WI38 (cell line): ENCODE results near the gene RPH3AL.

Source experiments
- H3K4me3 ChIP-seq: 2 replicates; pipeline ENCODE4 v1.5.1; 2011; ENCODE audit warnings: low read depth, mild to moderate bottlenecking, control low read depth, low read length
- TF ChIP-seq, protein P1 (sequence below): IDR thresholded peaks from 2 replicates; pipeline ENCODE4 v1.5.1; 2012; ENCODE audit warnings: low read depth, mild to moderate bottlenecking, control low read depth, low read length

Gene RPH3AL

DNA sequence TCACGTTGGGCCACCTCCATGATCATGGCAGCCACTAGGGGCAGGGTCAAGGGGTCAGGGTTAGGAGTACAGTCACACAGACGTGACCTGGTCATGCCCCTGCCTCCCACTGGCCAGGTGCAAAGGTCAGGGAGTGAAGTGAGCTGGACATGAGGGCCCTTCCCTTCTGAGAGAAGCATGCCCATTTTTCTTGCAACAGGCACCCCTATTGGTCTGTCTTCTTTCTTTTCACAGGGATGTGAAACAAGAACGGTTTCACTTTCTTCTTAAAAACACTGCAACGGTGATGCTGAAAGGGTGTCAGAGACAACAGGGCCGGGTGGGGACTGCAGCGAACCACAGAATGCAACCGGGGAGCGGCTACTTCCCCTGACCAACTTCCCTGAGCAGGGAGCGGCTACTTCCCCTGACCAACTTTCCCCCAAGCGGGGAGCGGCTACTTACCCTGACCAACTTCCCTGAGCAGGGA, 119.1 kb downstream of the RPH3AL start:
- H3K4me3 ChIP-seq: no peak overlapping the region
- TF ChIP-seq, protein P1, sequence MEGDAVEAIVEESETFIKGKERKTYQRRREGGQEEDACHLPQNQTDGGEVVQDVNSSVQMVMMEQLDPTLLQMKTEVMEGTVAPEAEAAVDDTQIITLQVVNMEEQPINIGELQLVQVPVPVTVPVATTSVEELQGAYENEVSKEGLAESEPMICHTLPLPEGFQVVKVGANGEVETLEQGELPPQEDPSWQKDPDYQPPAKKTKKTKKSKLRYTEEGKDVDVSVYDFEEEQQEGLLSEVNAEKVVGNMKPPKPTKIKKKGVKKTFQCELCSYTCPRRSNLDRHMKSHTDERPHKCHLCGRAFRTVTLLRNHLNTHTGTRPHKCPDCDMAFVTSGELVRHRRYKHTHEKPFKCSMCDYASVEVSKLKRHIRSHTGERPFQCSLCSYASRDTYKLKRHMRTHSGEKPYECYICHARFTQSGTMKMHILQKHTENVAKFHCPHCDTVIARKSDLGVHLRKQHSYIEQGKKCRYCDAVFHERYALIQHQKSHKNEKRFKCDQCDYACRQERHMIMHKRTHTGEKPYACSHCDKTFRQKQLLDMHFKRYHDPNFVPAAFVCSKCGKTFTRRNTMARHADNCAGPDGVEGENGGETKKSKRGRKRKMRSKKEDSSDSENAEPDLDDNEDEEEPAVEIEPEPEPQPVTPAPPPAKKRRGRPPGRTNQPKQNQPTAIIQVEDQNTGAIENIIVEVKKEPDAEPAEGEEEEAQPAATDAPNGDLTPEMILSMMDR: no peak

GRCh38 chr17:231966-232807, 120.4 kb downstream of the RPH3AL start:
- TF ChIP-seq, protein P1: no peak
- no peak overlapping the region for H3K4me3 ChIP-seq

GRCh38 chr17:231191-231965, 121.2 kb downstream of the RPH3AL start:
- H3K4me3 ChIP-seq: no peak overlapping the region
- TF ChIP-seq, protein P1: no peak

DNA sequence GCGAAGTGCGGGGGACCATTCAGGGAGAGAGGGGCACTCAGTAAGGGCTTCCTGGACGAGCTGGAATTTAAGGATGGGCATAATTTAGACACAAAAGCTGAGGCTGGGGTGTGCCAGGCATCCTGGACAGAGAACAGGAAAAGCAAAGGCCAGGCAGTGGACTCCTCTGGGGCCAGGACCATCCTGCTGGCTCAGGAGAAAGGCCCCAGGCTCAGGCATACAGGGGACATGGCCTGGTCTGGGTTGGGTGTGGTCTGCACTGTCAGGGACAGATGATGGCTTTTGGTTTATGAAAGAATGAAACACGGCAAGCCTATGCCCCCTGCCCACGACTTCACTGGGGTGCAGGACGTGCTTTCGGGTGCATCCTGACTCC, 122.2 kb downstream of the RPH3AL start:
- TF ChIP-seq, protein P1: no peak
- H3K4me3 ChIP-seq: no peak overlapping the region

GRCh38 chr17:229709-230394, 122.8 kb downstream of the RPH3AL start:
- no peak overlapping the region for H3K4me3 ChIP-seq
- TF ChIP-seq, protein P1: no peak

GRCh38 chr17:228951-229708, 123.5 kb downstream of the RPH3AL start:
- TF ChIP-seq, protein P1: no peak
- H3K4me3 ChIP-seq: no peak overlapping the region
